MM.1S (cell line): Measurements from ENCODE around the gene PRUNE2.
A peak's percentile ranks its signal among the peaks of the same experiment; 100 is the strongest.

Source experiments
- DNase-seq: peaks from one replicate; pipeline ENCODE4 v3.0.0-alpha.2; 2015
- H2AFZ ChIP-seq: fragments of 300-600 bp; sonication (generic); 2 replicates; pipeline ENCODE4 v1.6.0; 2016; ENCODE audit warnings: antibody characterized with exemption, low read length
- H3F3A ChIP-seq: fragments of 300-600 bp; sonication (generic); 2 replicates; pipeline ENCODE4 v1.6.1; 2016; ENCODE audit warnings: mild to moderate bottlenecking, antibody characterized with exemption, low read length, moderate library complexity, mixed read lengths; ENCODE audit not compliant: insufficient read depth
- H3K27ac ChIP-seq: fragments of 300-600 bp; sonication (generic); 2 replicates; pipeline ENCODE4 v1.5.1; 2016; ENCODE audit warnings: mild to moderate bottlenecking, low read length
- H3K27me3 ChIP-seq: fragments of 300-600 bp; sonication (generic); replicated peaks from 2 replicates; pipeline ENCODE4 v1.6.0; 2016; ENCODE audit warnings: low read length; ENCODE audit not compliant: insufficient read depth
- H3K36me3 ChIP-seq: fragments of 300-600 bp; sonication (generic); replicated peaks from 2 replicates; pipeline ENCODE4 v1.6.1; 2016; ENCODE audit warnings: mild to moderate bottlenecking, low read length, mixed read lengths; ENCODE audit not compliant: insufficient read depth
- H3K4me1 ChIP-seq: fragments of 300-600 bp; sonication (generic); 2 replicates; pipeline ENCODE4 v1.6.1; 2016; ENCODE audit warnings: low read length, mixed read lengths
- H3K4me2 ChIP-seq: fragments of 300-600 bp; sonication (generic); 2 replicates; pipeline ENCODE4 v1.6.0; 2016; ENCODE audit warnings: low read depth, low read length
- H3K4me3 ChIP-seq: fragments of 300-600 bp; sonication (generic); 2 replicates; pipeline ENCODE4 v1.5.1; 2016; ENCODE audit warnings: low read length, mixed read lengths
- H3K79me2 ChIP-seq: fragments of 300-600 bp; sonication (generic); 2 replicates; pipeline ENCODE4 v1.6.1; 2016; ENCODE audit warnings: mixed run types, low read length, mixed read lengths
- H3K9ac ChIP-seq: fragments of 300-600 bp; sonication (generic); 2 replicates; pipeline ENCODE4 v1.6.1; 2016; ENCODE audit warnings: low read length, mixed read lengths
- H3K9me2 ChIP-seq: fragments of 300-600 bp; sonication (generic); replicated peaks from 2 replicates; pipeline ENCODE4 v1.6.1; 2016; ENCODE audit warnings: mild to moderate bottlenecking, low read length, mixed read lengths; ENCODE audit not compliant: insufficient read depth
- H3K9me3 ChIP-seq: fragments of 300-600 bp; sonication (generic); replicated peaks from 2 replicates; pipeline ENCODE4 v1.6.1; 2016; ENCODE audit warnings: mild to moderate bottlenecking, low read length, mixed read lengths; ENCODE audit not compliant: insufficient read depth
- H4K20me1 ChIP-seq: fragments of 300-600 bp; sonication (generic); 2 replicates; pipeline ENCODE4 v1.6.1; 2016; ENCODE audit warnings: mild to moderate bottlenecking, low read length, moderate library complexity, mixed read lengths; ENCODE audit not compliant: insufficient read depth
- EZH2 ChIP-seq: fragments of 300-600 bp; sonication (generic); optimal IDR thresholded peaks from 2 replicates; pipeline ENCODE3; 2017; ENCODE audit warnings: low read depth, mild to moderate bottlenecking, antibody characterized with exemption, low read length, mixed read lengths
- EZH2phosphoT487 ChIP-seq: fragments of 300-600 bp; sonication (generic); IDR thresholded peaks from 2 replicates; pipeline ENCODE4 v1.6.1; 2018; ENCODE audit warnings: antibody characterized with exemption, low read length
- TF ChIP-seq, protein P1 (sequence below): fragments of 300-600 bp; sonication (generic); IDR thresholded peaks from 2 replicates; pipeline ENCODE4 v1.5.1; 2016; ENCODE audit warnings: antibody characterized with exemption, low read length, mixed read lengths

Gene PRUNE2

DNA sequence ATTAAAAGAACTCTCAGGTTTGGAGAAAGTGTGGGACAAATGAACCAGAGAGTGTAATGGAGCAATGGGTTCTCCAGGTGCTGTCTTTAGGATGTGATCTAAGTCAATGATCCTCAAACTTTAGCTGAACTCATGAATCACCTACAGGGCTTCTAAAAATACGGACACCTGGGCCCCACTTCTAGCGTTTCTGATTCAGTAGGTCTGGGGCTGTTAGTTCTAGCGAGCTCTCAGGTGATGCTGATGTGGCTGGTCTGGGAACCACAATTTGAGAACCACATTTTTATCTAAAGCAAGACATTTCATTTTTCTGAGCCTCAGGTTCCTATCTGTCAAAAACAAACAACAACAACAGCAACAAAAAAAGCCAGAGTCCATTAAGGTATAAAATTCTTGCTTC lies 176.8 kb downstream of the PRUNE2 start:
- H3K4me2 ChIP-seq = peak overlapping the region; percentile 4; the same call in 1 of the 2 replicates

DNA sequence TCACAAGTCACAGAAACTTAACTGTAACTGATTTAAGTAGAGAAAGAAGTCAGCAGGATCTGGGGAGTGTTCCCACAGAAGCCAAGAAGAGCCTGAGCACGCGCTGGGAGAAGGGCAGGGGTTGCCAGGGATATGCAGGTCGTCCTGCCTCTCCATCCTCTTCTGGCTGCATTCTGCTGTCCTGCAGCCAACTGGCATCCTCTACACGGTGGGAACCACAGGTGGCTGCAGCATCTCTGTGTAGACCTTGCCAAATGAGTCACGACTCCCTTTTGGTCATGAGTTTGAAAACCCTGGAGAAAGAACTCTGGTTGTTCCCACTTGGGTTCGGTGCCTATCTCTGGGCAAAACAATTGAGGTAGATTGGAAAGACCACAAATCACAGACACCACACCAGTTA lies 180.0 kb downstream of the PRUNE2 start:
- Histone ChIP-seq H3K27me3 (no peaks in the 10 kb centered on the region), H3K9me3 (no peaks in the 10 kb centered on the region), H3K36me3 (no peaks in the 10 kb centered on the region), H3K4me1 (peaks cover 20% of the 10 kb centered on the region; the same call in 1 of the 2 replicates), H3K4me2 (no peak overlapping the region), H3K27ac (no peak overlapping the region), H3K9ac (no peak overlapping the region), H2AFZ (no peak overlapping the region), H3K79me2 (no peaks in the 10 kb centered on the region), H4K20me1 (no peaks in the 10 kb centered on the region), H3K9me2 (no peaks in the 10 kb centered on the region), H3K4me3 (no peak overlapping the region), H3F3A (no peaks in the 10 kb centered on the region)
- TF ChIP-seq, protein P1, sequence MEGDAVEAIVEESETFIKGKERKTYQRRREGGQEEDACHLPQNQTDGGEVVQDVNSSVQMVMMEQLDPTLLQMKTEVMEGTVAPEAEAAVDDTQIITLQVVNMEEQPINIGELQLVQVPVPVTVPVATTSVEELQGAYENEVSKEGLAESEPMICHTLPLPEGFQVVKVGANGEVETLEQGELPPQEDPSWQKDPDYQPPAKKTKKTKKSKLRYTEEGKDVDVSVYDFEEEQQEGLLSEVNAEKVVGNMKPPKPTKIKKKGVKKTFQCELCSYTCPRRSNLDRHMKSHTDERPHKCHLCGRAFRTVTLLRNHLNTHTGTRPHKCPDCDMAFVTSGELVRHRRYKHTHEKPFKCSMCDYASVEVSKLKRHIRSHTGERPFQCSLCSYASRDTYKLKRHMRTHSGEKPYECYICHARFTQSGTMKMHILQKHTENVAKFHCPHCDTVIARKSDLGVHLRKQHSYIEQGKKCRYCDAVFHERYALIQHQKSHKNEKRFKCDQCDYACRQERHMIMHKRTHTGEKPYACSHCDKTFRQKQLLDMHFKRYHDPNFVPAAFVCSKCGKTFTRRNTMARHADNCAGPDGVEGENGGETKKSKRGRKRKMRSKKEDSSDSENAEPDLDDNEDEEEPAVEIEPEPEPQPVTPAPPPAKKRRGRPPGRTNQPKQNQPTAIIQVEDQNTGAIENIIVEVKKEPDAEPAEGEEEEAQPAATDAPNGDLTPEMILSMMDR = no peak
- TF ChIP-seq EZH2 = no peak
- no peak for TF ChIP-seq EZH2phosphoT487
- DNase-seq = no peak

More for the DNA sequence above, 176.8 kb downstream of the PRUNE2 start:
- Histone ChIP-seq H3K4me1 (peaks cover 20% of the 10 kb centered on the region; the same call in 1 of the 2 replicates), H3K27ac (no peak overlapping the region), H3K79me2 (no peaks in the 10 kb centered on the region), H3K9me2 (no peaks in the 10 kb centered on the region), H2AFZ (no peak overlapping the region), H3K9ac (no peak overlapping the region), H3F3A (no peaks in the 10 kb centered on the region), H3K9me3 (no peaks in the 10 kb centered on the region), H3K4me3 (no peak overlapping the region), H4K20me1 (no peaks in the 10 kb centered on the region), H3K27me3 (no peaks in the 10 kb centered on the region), H3K36me3 (no peaks in the 10 kb centered on the region)
- peak; percentile 66 for DNase-seq
- TF ChIP-seq, protein P1 = no peak
- TF ChIP-seq EZH2 = no peak
- no peak for TF ChIP-seq EZH2phosphoT487

DNA sequence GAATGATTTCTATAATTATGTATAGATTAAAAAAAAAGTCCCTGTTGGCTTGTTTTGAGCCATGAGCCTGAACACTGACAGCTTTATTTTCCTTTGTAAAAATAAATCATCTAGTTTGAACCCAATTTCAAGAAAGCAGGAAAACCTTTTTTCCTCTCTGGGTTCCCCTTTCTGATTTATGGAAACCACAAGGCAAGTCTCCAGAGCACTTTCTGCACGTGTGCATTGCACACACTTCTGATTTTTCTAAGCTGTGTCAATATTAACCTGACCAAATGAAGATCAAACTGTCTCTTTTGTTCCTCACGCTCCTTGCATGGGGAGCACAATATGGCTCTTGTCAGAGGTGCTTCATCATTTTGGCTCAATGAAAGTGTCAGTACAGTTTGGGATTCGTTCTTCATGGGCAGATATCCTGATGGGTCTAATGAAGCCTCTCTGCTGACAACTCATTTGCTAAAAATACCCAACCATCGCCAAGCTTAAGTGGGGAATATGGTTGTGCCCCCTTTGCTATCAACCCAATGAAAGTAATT lies 180.8 kb downstream of the PRUNE2 start:
- H3K4me2 ChIP-seq = no peak overlapping the region
- no peak overlapping the region for H2AFZ ChIP-seq
- H3K9ac ChIP-seq = no peak overlapping the region

More for the DNA sequence above, 180.8 kb downstream of the PRUNE2 start:
- no peak overlapping the region for H3K27ac ChIP-seq
- H3K4me3 ChIP-seq = no peak overlapping the region
- DNase-seq = no peak
- H3F3A ChIP-seq = no peaks in the 10 kb centered on the region
- no peaks in the 10 kb centered on the region for H3K9me2 ChIP-seq
- no peaks in the 10 kb centered on the region for H3K36me3 ChIP-seq
- no peaks in the 10 kb centered on the region for H3K79me2 ChIP-seq
- H4K20me1 ChIP-seq = no peaks in the 10 kb centered on the region
- TF ChIP-seq EZH2phosphoT487 (no peak), EZH2 (no peak)
- TF ChIP-seq, protein P1 = no peak
- no peaks in the 10 kb centered on the region for H3K27me3 ChIP-seq
- no peaks in the 10 kb centered on the region for H3K9me3 ChIP-seq
- peaks cover 20% of the 10 kb centered on the region; the same call in 1 of the 2 replicates for H3K4me1 ChIP-seq
